Erythroblast (primary cell): ENCODE results near the gene EFCAB10.
"Not testable (repeated sequence)": the region's sequence is repeated elsewhere in the genome, so short reads cannot be mapped to it uniquely, and the experiment has no call there.

Experiments used
- DNase-seq, 2 experiments: peaks; one replicate each; lab custom pipeline; 2025; lab: John Stamatoyannopoulos, UW
- GATA1 ChIP-seq: IDR thresholded peaks from 2 replicates; pipeline ENCODE4 v1.6.1; 2011; ENCODE audit warnings: low read depth, mild to moderate bottlenecking, control low read depth, low read length, moderate library complexity
- POLR2A ChIP-seq: IDR thresholded peaks from 2 replicates; pipeline ENCODE4 v1.6.1; 2011; ENCODE audit warnings: mild to moderate bottlenecking, low read length

The EFCAB10 gene

GRCh38 chr7:105611856-105612775 lies 30.8 kb upstream of the EFCAB10 start:
- DNase-seq: no peak
- no peak for TF ChIP-seq POLR2A
- no peak for TF ChIP-seq GATA1

- no peak for TF ChIP-seq POLR2A
- no peak for TF ChIP-seq GATA1
- no peak for DNase-seq
Observed at GRCh38 chr7:105610165-105610930, 29.1 kb upstream of the EFCAB10 start.

- TF ChIP-seq GATA1 (no peak), POLR2A (no peak)
- no peak for DNase-seq
Observed at GRCh38 chr7:105602325-105603305, 21.3 kb upstream of the EFCAB10 start.

- TF ChIP-seq POLR2A (no peak), GATA1 (no peak)
- DNase-seq: no peak
Observed at GRCh38 chr7:105600720-105601550, 19.6 kb upstream of the EFCAB10 start.

GRCh38 chr7:105599551-105599950 lies 18.3 kb upstream of the EFCAB10 start:
- TF ChIP-seq GATA1 (no peak), POLR2A (no peak)
- no peak for DNase-seq

GRCh38 chr7:105599080-105599479 lies 17.8 kb upstream of the EFCAB10 start:
- not testable (repeated sequence) for DNase-seq

GRCh38 chr7:105596866-105597265 lies 15.6 kb upstream of the EFCAB10 start:
- no peak for DNase-seq
- TF ChIP-seq GATA1 (no peak), POLR2A (no peak)

- TF ChIP-seq POLR2A: no peak
Observed at GRCh38 chr7:105594034-105594433, 12.7 kb upstream of the EFCAB10 start.

GRCh38 chr7:105591522-105591921 lies 10.2 kb upstream of the EFCAB10 start:
- no peak for DNase-seq
- TF ChIP-seq POLR2A: no peak
- TF ChIP-seq GATA1: no peak

More at GRCh38 chr7:105594034-105594433, 12.7 kb upstream of the EFCAB10 start:
- DNase-seq: no peak

- no peak for DNase-seq
- TF ChIP-seq POLR2A: no peak
Observed at GRCh38 chr7:105590793-105591192, 9.5 kb upstream of the EFCAB10 start.

- TF ChIP-seq GATA1 (no peak), POLR2A (no peak)
- DNase-seq: peak; percentile 42 to 61
Observed at GRCh38 chr7:105589356-105590077, 8.2 kb upstream of the EFCAB10 start.

GRCh38 chr7:105587909-105588635 lies 6.8 kb upstream of the EFCAB10 start:
- no peak for TF ChIP-seq POLR2A
- no peak for TF ChIP-seq GATA1
- DNase-seq: no peak
